DND-41 (cell line): ENCODE measurements around the gene TBC1D2B.

Experiments used
- CTCF ChIP-seq: IDR thresholded peaks from 2 replicates; pipeline ENCODE4 v1.5.1; 2012; ENCODE audit warnings: borderline replicate concordance, low read length, moderate library complexity, mild to moderate bottlenecking; ENCODE audit not compliant: poor library complexity, severe bottlenecking; ENCODE audit errors: extremely low read depth
- EZH2 ChIP-seq: IDR thresholded peaks from 3 replicates; pipeline ENCODE4 v1.6.1; 2012; ENCODE audit warnings: borderline replicate concordance, low read depth, mild to moderate bottlenecking, moderate library complexity, low read length, inconsistent platforms; ENCODE audit not compliant: severe bottlenecking

GRCh38 chr15:78090422-78091063 is 13.0 kb upstream of the TBC1D2B start:
- no peak for TF ChIP-seq CTCF
- no peak for TF ChIP-seq EZH2
